Activated T-cell treated with anti-CD3 and anti-CD28 coated beads, Interleukin-2, amount 50 U/mL, for 4 hours (primary cell): ENCODE results near the gene RFC2. TPM values are rescaled to one million over a fixed set of nuclear protein-coding genes. Genes with fewer than 3 reads are reported as not detected.
A peak's percentile ranks its signal among the peaks of the same experiment; 100 is the strongest.

Experiments
- ATAC-seq, 2 donors: fragments of 200-7000 bp; cut with Tn5 transposase; one replicate each; pipeline ENCODE4 v1.10.0; 2021
- DNase-seq: peaks from one replicate; pipeline ENCODE4 v3.0.0-alpha.2; 2020
- H3K27me3 Mint-ChIP-seq: one replicate; pipeline ENCODE4 v1.8.0; 2021; ENCODE audit warnings: low read depth, mixed read lengths
- H3K36me3 Mint-ChIP-seq: one replicate; pipeline ENCODE4 v1.8.0; 2022; ENCODE audit warnings: mixed read lengths; ENCODE audit not compliant: insufficient read depth
- H3K4me1 Mint-ChIP-seq: one replicate; pipeline ENCODE4 v1.8.0; 2021; ENCODE audit warnings: low read depth, mixed read lengths
- H3K4me3 Mint-ChIP-seq: one replicate; pipeline ENCODE4 v1.8.0; 2021; ENCODE audit warnings: mild to moderate bottlenecking, moderate library complexity, mixed read lengths
- H3K9me3 Mint-ChIP-seq: one replicate; pipeline ENCODE4 v1.8.0; 2021; ENCODE audit warnings: mixed read lengths
- total RNA-seq, 3 donors: library from RNA; stranded (reverse); gene quantifications; one replicate each; pipeline ENCODE4 v1.2.1, GENCODE V29; 2021

Gene RFC2
- 10 to 100 TPM; 71.4 to 85.2 (median 73.8) TPM for total RNA-seq

DNA sequence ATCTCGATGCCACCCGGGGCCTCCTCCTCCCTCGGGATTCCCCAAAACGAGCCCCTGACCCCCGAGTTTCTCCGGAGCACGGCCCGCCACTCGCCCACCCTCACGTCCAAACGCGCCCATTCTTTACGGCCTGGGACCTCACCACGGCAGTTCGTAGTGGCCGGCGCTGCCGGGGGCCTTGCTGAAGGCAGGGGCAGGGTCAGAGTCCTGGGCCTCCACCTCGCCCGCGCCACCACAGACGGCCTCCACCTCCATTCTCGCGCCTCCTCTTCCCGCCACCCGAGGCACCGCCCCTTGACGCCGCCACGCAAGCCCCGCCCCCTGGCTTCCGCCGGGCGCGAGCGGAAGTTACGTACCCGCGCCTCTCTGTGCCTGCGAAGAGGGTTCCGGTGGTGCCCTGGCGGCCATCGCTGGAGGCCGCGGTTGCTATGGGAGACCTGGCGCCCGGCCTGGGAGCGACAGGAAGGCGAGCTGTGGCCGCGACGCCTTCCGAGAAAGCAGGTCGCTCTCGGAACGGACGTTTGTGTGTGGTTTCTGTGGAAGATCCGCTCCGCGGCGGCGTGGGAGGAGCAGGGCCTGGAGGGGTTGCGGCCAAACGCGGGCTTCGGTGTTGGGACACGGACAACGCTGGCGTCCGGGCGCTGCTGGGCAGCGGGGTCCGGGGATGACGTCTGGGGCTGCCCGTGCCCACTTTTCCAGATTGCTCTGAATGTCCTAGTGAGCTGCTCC lies at the start of gene RFC2:
Gene RFC2 (minus strand): TSS at position 271 of the 729 bp plus-strand sequence. CDS start 16 bp downstream, at position 255.
- H3K4me3 Mint-ChIP-seq, result peak within 1 kb of the TSS; percentile 96
- H3K4me1 Mint-ChIP-seq, result peaks cover 24% of the 10 kb centered on the region
- H3K27me3 Mint-ChIP-seq, result no peaks in the 10 kb centered on the region
- H3K36me3 Mint-ChIP-seq, result peaks cover 15% of the 10 kb centered on the region
- ATAC-seq, result peak; percentile 98
- H3K9me3 Mint-ChIP-seq, result no peaks in the 10 kb centered on the region
- peak; percentile 96 for DNase-seq

DNA sequence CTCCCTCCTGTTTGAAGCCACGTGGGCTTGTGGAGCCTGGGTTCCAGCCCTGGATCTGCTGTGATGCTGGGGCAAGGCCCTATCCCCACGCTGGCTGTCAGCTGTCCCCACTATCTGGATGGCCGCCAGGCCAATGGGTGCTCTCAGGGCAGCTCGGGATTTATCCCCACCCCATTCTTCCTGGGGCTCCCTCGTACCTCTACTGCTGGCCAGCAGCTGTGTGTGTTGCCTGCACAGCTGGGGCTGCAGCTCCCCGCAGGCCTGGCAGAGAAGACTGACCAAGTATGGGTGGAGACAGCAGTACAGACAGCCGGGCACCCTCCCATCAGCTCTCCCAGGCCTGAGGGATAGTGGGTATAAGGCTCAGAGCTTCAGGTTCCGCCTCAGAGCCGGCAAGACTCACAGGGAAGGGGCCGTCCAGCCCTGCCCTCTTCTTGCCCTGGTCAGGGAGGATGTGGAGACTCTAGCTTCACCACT lies 48.6 kb upstream of the RFC2 start:
- Mint-ChIP-seq H3K4me1 (peaks cover 12% of the 10 kb centered on the region), H3K27me3 (peaks cover 7% of the 10 kb centered on the region), H3K4me3 (no peak overlapping the region), H3K36me3 (no peaks in the 10 kb centered on the region), H3K9me3 (no peaks in the 10 kb centered on the region)
- ATAC-seq (no peak), DNase-seq (no peak)

DNA sequence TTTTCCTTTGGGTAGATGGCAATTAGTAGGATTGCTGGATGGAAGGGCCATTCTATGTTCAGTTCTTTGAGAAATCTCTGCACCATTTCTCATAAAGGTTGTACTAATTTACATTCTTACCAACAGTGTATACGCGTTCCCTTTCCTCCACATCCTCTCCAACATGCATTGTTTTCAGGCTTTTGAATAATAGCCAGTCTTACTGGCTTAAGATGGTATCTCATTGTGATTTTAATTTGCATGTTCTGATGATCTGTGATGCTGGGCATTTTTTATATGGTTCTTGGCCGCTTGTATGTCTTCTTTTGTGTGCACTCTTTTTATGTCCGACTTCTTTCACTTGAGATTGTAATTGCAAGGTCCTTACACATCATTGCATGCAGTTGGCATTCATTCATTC lies 46.7 kb upstream of the RFC2 start:
- ATAC-seq (no peak), DNase-seq (no peak)
- peaks cover 2% of the 10 kb centered on the region for H3K27me3 Mint-ChIP-seq
- no peaks in the 10 kb centered on the region for H3K4me1 Mint-ChIP-seq
- H3K4me3 Mint-ChIP-seq, result no peak overlapping the region
- H3K9me3 Mint-ChIP-seq, result no peaks in the 10 kb centered on the region
- no peaks in the 10 kb centered on the region for H3K36me3 Mint-ChIP-seq

DNA sequence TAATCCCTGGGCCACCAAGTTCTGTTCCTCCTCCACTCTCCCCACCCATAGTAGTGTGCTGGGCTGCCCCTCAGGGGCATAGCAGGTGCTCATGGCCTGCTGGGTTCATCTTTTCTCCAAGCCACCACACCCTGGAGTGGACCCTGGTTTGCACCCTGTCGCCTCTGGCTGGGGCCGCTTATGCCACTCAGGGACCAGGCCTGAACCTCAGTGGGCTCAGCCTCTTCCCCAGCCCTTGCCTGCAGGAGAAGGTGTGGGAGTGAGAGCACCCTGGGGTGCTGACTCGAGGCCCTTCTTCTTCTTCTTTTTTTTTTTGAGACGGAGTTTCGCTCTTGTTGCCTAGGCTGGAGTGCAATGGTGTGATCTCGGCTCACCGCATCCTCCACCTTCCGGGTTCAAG lies 45.2 kb upstream of the RFC2 start:
- Mint-ChIP-seq H3K36me3 (no peaks in the 10 kb centered on the region), H3K4me1 (no peaks in the 10 kb centered on the region)

DNA sequence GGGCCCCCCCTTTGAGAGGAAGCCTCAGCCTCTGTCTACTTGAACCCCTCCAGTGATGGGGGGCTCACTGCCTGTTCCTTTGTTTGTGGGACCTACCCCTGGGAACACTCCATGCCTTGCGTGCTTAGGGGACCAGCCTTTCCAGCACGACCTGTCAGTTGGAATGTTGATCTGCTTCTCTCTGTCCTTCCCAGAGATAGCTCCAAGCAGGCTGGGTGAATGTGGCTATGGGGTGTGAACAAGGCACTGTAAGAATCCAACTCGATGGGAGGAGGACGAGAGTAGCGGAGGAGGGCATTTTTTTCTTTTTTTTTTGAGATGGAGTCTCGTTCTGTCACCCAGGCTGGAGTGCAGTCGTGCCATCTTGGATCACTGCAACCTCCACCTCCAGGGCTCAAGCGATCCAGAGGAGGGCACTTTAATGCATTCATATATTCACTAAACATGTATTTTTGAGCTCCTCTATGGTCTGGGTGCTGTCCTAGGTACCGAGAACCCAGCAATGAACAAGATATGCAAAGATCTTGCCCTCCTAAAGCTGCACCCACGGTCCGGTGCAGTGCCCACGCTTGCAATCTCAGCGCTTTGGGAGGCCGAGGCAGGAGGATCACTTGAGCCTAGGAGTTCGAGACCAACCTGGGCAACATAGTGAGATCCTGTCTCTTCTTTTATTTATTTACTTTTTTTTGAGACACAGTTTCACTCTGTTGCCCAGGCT lies 43.5 kb upstream of the RFC2 start:
- no peak for ATAC-seq
- H3K4me1 Mint-ChIP-seq, result peaks cover 4% of the 10 kb centered on the region
- DNase-seq, result no peak
- no peaks in the 10 kb centered on the region for H3K27me3 Mint-ChIP-seq
- no peak overlapping the region for H3K4me3 Mint-ChIP-seq
- H3K9me3 Mint-ChIP-seq, result no peaks in the 10 kb centered on the region
- no peaks in the 10 kb centered on the region for H3K36me3 Mint-ChIP-seq

More for the DNA sequence above, 45.2 kb upstream of the RFC2 start:
- H3K4me3 Mint-ChIP-seq, result no peak overlapping the region
- DNase-seq (no peak), ATAC-seq (no peak)
- H3K27me3 Mint-ChIP-seq, result no peaks in the 10 kb centered on the region
- no peaks in the 10 kb centered on the region for H3K9me3 Mint-ChIP-seq

DNA sequence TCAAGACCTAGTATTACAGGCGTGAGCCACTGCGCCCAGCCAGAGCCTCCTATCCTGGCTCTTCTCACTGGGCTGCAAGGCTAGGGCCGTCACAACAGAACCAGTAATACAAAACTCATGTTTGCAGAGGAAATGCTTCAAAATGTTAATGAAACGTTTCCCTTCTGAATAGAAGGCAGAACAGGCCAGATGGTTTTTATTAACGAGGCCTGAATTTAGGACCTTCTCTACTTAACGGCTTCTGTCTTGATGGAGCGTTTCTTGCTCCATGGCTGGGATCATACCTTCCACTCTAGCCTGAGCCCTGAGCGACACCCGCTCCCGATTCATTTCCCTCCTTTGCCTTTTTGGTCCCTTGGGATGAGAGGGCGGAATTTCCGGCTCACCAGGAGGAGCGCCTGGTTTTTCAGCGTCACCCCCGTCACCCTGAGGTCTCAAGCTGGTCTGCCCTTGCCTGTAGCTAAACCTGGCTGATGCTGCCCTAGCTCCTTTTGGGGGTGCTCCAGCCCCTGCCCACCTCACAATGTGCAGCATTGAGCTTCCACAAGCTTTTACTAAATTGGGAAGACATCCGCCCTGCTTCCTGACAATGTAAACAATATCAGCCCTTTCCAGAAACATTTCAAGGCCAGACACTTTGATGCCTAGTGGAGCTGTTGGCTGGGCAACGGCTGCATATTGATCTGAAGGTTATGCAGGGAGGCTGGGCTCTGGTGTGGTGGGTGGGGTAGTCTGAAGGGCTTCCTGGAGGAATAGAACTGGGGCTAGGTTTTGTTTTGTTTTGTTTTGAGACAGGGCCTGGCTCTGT lies 40.2 kb upstream of the RFC2 start:
- no peak overlapping the region for H3K4me3 Mint-ChIP-seq
- DNase-seq (no peak), ATAC-seq (no peak)
- no peaks in the 10 kb centered on the region for H3K36me3 Mint-ChIP-seq
- peaks cover 11% of the 10 kb centered on the region for H3K4me1 Mint-ChIP-seq
- no peaks in the 10 kb centered on the region for H3K27me3 Mint-ChIP-seq
- H3K9me3 Mint-ChIP-seq, result no peaks in the 10 kb centered on the region

DNA sequence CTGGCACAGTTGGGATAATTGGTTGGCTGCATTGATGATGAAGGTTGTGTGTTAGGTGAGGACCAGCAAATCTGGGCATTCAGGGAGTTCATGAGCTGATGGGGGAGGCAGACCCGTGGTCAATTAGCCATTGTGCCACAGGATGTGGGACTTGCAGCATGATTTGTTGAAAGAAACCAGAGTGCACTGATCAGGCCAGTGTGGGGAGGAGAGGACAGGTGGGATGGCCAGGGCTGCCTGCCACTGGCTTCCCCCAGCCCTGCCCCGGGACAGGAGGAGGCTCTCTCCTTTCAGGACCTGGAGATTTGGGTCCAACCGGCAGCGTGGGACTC lies 39.3 kb upstream of the RFC2 start:
- H3K27me3 Mint-ChIP-seq, result no peaks in the 10 kb centered on the region
- ATAC-seq (no peak), DNase-seq (no peak)
- no peaks in the 10 kb centered on the region for H3K36me3 Mint-ChIP-seq
- H3K4me3 Mint-ChIP-seq, result no peak overlapping the region
- peaks cover 17% of the 10 kb centered on the region for H3K4me1 Mint-ChIP-seq
- H3K9me3 Mint-ChIP-seq, result no peaks in the 10 kb centered on the region

DNA sequence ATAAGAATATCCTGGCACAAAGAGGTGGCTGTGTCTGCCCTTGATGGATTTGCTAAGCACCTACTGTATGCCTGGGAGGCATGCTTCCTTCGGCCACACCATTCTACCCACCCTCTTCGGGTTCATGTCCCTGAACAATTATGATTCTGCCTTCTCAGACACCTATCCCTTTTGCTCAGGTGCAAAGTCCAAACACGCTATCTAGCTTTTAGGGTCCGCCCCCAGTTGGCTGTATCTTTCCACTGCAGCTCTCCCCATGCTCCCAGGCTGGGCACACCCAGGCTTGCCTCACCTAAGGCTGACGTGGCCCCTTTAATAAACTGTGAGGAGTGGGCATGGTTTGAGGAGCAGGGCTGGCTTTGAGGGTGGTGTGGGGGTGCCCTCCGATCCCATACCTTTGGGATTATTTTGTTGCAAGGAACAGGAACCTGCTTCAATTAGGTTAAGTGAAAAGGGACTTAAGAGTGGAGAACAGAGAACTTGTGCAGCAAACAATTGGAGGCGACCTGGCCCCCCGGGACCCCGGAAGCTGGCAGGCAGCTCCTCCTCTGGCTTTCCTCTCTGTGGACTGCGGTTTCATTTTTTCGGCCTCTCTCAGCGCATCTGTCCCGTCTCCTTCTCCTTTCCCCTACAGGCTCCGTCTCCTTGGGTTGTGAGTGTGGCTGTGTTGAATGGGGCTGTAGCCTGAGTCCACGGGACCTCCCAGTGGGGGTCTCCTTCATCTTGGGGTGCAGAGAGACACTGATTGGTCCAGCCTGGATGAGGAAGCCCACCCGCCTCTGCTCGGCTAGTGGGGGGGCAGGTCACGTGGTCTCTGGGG lies 38.8 kb upstream of the RFC2 start:
- DNase-seq (no peak), ATAC-seq (no peak)
- no peak overlapping the region for H3K4me3 Mint-ChIP-seq
- H3K9me3 Mint-ChIP-seq, result no peaks in the 10 kb centered on the region
- peaks cover 23% of the 10 kb centered on the region for H3K4me1 Mint-ChIP-seq
- no peaks in the 10 kb centered on the region for H3K27me3 Mint-ChIP-seq
- H3K36me3 Mint-ChIP-seq, result no peaks in the 10 kb centered on the region

DNA sequence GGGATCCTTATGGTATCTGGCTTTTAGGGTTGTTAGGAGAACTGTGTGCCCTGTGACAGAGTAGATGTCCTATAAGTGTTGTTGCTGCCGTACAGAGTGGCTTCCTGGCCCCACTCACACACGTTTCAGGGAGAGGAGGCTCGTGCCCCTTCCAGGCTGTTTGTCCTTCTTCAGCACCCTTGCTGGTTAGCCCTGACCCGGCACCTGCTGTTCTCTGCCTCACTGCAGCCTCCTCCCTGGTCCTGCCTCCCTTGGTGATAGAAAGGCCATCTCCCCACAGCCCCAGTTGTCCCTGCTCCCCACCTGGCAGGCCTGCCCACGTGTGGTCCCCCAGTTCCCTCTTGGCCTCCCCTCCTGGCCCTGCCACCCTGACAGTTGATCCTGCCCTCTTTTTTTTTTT lies 37.3 kb upstream of the RFC2 start:
- H3K9me3 Mint-ChIP-seq, result no peaks in the 10 kb centered on the region
- ATAC-seq (no peak), DNase-seq (no peak)
- no peaks in the 10 kb centered on the region for H3K36me3 Mint-ChIP-seq
- H3K27me3 Mint-ChIP-seq, result peaks cover 5% of the 10 kb centered on the region
- H3K4me3 Mint-ChIP-seq, result peak overlapping the region; percentile 13
- peaks cover 24% of the 10 kb centered on the region for H3K4me1 Mint-ChIP-seq

DNA sequence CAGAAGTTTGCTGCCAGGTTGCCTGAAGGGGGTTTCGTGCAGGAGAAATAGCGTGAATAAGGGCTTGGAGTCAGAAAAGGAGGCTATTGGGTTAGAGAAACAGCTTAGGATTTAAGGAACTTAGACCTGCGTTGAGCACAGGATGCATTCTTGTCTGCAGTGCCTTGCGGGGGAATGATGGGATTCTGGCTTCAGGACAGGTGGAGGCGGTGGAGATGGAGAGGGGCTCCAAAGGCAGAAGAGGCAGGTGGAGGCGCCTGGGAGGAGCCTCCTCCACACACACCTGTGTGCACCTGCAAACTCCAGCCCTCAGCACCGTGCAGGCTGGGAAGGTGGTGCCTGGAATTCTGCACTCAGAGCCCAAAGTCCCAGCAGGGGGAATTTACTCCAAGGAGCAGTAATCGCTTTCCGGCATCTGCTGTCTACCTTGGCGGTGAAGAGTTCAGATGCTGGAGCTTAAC lies 36.8 kb upstream of the RFC2 start:
- ATAC-seq, result no peak
- Mint-ChIP-seq H3K4me3 (peak overlapping the region; percentile 39), H3K9me3 (no peaks in the 10 kb centered on the region), H3K36me3 (no peaks in the 10 kb centered on the region), H3K4me1 (peaks cover 24% of the 10 kb centered on the region), H3K27me3 (peaks cover 5% of the 10 kb centered on the region)
- no peak for DNase-seq

DNA sequence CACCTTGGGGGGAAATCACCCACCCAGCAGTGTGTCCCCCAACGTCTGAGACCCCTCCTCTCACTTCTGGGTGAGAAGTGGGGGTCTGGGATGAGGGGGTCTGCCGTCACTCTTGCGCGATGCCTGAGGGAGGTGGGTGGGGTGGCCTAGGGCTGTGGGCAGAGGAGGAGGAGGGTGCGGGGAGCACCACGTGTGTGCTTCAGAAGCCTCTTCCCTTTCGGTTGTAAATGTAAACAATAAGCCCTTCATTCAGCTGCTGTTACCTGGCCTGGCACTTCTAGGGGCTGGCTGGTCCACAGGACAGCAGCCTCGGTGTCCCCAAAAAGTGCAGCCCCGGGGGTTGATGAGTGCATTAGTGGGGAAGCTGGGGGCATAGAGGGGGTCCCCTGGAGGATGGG lies 36.4 kb upstream of the RFC2 start:
- H3K4me1 Mint-ChIP-seq, result peaks cover 24% of the 10 kb centered on the region
- no peaks in the 10 kb centered on the region for H3K9me3 Mint-ChIP-seq
- peaks cover 5% of the 10 kb centered on the region for H3K27me3 Mint-ChIP-seq
- peak overlapping the region; percentile 39 for H3K4me3 Mint-ChIP-seq
- H3K36me3 Mint-ChIP-seq, result no peaks in the 10 kb centered on the region
- ATAC-seq, result no peak
- DNase-seq, result no peak

DNA sequence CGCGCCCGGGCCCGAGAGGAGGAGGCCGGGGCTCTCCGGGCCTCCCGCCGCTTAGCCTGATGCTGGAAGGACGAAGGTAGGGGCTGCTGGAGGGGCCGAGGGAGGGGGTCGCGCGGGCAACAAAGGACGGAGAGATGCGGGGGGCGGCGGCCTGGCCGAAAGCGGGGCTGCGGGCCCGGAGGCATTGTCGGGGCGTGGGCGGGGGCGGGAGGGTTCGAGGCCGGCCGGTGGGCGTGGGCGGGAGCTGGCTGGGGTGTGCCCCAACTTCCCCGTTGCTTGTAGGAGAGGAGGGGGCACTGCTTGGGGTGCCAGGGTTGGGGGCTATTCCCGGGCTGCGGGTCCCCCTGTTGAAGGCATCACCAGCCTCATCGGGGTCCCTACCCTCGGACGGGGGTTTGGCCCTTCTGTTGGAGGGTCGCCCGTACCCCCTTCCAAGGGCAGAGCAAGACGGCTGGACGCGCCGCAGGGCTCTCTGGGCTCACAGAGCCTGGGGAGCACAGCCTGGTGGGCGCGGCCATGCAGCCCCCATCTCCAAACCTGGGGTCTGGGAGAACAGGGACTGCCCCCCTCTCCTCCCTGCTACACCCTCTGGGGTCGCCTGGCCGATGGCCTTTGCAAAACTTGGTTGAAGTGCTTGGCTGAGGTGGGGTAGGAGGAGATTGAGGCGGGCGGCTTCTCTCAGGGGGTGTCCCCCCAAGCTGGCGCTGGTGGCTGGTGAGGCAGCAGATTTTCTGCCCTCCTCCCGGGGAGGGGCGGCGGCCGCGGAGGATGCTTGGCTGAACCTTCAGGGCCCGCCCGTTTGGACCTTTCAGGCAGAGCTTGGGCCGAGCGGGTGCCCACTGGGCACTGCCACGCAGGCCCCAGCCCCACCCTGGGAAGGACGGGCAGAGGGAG lies 35.7 kb upstream of the RFC2 start:
- DNase-seq (peak; percentile 24), ATAC-seq (peak; percentile 15 to 23)
- no peaks in the 10 kb centered on the region for H3K9me3 Mint-ChIP-seq
- no peaks in the 10 kb centered on the region for H3K36me3 Mint-ChIP-seq
- H3K27me3 Mint-ChIP-seq, result peaks cover 5% of the 10 kb centered on the region
- H3K4me1 Mint-ChIP-seq, result peaks cover 24% of the 10 kb centered on the region
- H3K4me3 Mint-ChIP-seq, result peak overlapping the region; percentile 63

DNA sequence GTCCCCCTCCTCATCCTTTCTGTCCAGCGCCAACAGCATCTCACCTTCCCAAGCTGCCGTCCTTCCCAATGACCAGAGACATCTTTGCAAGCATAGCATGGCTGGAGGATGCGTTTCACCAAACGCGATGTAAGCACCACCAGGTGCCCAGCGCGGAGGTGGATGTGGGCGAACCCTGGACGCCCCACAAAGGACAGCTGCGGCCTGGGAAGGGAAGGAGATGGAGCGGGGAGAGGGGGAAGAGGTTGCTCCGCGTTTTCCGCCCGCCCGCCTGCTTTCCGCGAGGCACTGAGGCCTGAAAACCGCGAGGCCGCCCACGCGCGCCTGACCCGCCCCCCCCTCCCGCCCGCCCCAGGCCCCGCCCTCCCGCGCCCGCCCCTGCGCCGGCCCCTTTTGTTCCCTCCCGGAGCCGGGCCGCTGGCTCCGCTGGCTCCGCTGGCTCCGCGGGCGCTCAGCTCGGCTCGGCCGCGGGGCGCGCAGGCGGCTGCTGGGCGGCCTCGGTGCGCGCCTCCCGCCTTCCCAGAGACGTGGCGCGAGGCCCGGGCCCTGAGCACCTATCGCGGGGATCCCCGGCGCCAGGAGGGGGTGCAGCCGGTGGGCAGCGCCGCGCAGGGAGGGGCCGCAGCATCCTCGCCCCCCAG lies 34.9 kb upstream of the RFC2 start, which contains the start of gene CLIP2:
Gene CLIP2 (plus strand): TSS at position 390 of the 641 bp plus-strand sequence. CDS start 28,140 bp downstream, outside the sequence.
- Mint-ChIP-seq H3K27me3 (peaks cover 5% of the 10 kb centered on the region), H3K4me3 (peak within 1 kb of the TSS; percentile 80), H3K9me3 (no peaks in the 10 kb centered on the region), H3K4me1 (peaks cover 24% of the 10 kb centered on the region), H3K36me3 (no peaks in the 10 kb centered on the region)
- ATAC-seq (peak; percentile 91 to 92), DNase-seq (peak; percentile 75)
